DOHH2 (cell line): ENCODE results near the gene ALG12.
"Not testable (repeated sequence)": the region's sequence is repeated elsewhere in the genome, so short reads cannot be mapped to it uniquely, and the experiment has no call there.

Experiments used
- CTCF ChIP-seq: fragments of 200-600 bp; sonication (generic); IDR thresholded peaks from one replicate; pipeline ENCODE4 v1.5.1; 2014; ENCODE audit warnings: antibody characterized with exemption, mild to moderate bottlenecking, low read depth, low read length; ENCODE audit not compliant: poor library complexity, severe bottlenecking
- EZH2phosphoT487 ChIP-seq: fragments of 200-600 bp; sonication (generic); IDR thresholded peaks from 2 replicates; pipeline ENCODE4 v1.6.1; 2017; ENCODE audit warnings: borderline replicate concordance, mild to moderate bottlenecking, antibody characterized with exemption, low read length, moderate library complexity, mixed read lengths

GRCh38 chr22:49945042-49945794, 27.0 kb upstream of the ALG12 start:
- not testable (repeated sequence) for TF ChIP-seq CTCF, EZH2phosphoT487
